ENCODE results near the gene CD2.

CD2 gene

DNA sequence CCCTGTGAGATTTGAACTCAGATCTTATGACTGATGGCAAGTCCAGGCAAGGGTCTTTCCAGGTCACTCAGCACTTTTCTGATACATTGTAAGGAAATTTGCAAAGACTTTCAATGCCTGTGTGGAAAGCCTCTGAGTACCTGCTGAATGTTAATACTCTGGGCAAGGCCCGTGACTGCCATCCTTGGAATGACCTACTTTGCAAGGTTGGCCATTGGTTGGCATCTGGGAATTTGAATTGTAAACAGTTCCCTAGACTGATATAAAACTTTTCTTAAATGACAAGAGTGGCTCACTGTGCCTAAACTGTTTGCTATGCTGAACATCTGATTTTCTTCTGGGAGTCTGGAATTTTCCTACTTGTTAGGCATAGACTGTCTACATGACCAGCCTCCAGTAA lies 57.1 kb downstream of the CD2 start:
- no peak overlapping the region for H3K27ac ChIP-seq
- TF ChIP-seq, protein P1, sequence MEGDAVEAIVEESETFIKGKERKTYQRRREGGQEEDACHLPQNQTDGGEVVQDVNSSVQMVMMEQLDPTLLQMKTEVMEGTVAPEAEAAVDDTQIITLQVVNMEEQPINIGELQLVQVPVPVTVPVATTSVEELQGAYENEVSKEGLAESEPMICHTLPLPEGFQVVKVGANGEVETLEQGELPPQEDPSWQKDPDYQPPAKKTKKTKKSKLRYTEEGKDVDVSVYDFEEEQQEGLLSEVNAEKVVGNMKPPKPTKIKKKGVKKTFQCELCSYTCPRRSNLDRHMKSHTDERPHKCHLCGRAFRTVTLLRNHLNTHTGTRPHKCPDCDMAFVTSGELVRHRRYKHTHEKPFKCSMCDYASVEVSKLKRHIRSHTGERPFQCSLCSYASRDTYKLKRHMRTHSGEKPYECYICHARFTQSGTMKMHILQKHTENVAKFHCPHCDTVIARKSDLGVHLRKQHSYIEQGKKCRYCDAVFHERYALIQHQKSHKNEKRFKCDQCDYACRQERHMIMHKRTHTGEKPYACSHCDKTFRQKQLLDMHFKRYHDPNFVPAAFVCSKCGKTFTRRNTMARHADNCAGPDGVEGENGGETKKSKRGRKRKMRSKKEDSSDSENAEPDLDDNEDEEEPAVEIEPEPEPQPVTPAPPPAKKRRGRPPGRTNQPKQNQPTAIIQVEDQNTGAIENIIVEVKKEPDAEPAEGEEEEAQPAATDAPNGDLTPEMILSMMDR (conservative IDR thresholded peaks at IDR 0.05) = no peak
- TF ChIP-seq ZFX (IDR thresholded peaks at IDR 0.05) = no peak

DNA sequence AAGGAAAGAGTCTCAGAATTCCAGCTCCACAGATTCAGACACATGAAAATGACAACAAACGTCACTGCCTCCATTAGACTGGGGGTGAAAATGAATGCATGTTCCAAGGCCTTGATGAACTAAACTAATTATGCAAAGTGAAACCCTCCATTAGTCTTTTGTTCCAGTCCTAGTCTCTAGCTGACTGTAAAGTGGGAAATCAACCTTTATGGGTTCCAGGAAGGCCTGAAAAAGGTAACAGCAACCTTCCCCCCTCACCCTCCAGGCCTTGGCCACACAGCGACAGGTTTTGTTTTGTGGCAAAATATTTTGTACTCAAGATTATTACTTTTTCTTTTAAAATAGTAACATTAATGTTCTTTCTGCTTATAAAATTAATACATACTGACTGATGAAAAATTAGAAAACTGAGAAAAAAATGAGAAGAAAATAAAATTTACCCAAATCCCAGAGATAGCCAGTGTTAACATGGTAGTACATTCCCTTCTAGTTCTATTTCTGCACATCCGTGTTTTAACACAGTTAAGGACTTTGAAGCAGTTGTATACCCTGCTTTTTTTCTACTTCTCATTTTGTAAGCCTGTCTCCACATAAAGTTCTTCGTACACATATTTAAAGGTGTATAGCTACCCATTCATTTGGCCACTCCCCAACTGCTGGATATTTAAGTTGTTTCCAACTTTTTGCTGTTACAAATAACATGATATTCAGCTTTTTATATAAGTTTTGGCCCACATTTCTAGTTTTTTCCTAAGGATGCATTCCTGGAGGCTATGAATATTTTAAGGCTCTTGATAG lies 60.9 kb downstream of the CD2 start:
- H3K27ac ChIP-seq = no peak overlapping the region
- TF ChIP-seq, protein P1 (conservative IDR thresholded peaks at IDR 0.05) = no peak
- no peak for TF ChIP-seq ZFX (IDR thresholded peaks at IDR 0.05)

- no peak overlapping the region for H3K27ac ChIP-seq
- TF ChIP-seq ZFX (IDR thresholded peaks at IDR 0.05) = no peak
- TF ChIP-seq, protein P1 (conservative IDR thresholded peaks at IDR 0.05) = peak; percentile 93
Measured at GRCh38 chr1:116817582-116818064, 63.4 kb downstream of the CD2 start.

All from C4-2B (cell line).